Eye (tissue), 1 donor: ENCODE data around the gene NPR1.

ENCODE experiments used
- DNase-seq: peaks from one replicate; pipeline ENCODE4 v3.0.0-alpha.2; 2015

Gene NPR1

GRCh38 chr1:153728305-153729066 is 50.0 kb downstream of the NPR1 start:
- peak; percentile 79 for DNase-seq

GRCh38 chr1:153730468-153730988 is 52.0 kb downstream of the NPR1 start:
- no peak for DNase-seq

GRCh38 chr1:153733970-153734369 is 55.5 kb downstream of the NPR1 start:
- no peak for DNase-seq

- no peak for DNase-seq
Observed at GRCh38 chr1:153734396-153735089, 56.1 kb downstream of the NPR1 start.

- DNase-seq = no peak
Observed at GRCh38 chr1:153735090-153735420, 56.6 kb downstream of the NPR1 start.

GRCh38 chr1:153741986-153742385 is 63.5 kb downstream of the NPR1 start:
- no peak for DNase-seq

- no peak for DNase-seq
Observed at GRCh38 chr1:153742411-153743142, 64.1 kb downstream of the NPR1 start.
